ENCODE data around the gene CCDC97.

The CCDC97 gene

DNA sequence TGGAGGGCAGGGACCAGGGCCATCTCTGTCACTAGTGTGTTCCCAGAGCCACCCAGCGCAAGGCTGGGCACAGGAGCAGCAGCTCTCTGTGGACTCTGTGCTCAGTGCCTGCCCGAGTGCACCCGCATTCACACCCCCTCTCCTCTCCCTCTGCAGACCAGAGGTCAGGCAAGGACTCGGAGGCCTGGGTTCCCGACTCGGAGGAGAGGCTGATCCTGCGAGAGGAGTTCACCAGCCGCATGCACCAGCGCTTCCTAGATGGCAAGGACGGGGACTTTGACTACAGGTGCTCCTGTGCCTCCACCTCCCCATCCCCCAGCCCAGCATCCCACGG lies 10.2 kb downstream of the CCDC97 start:
- no peak for DNase-seq (ENCODE audit: low spot score)

GRCh38 chr19:41320568-41320967 lies 10.6 kb downstream of the CCDC97 start:
- no peak for DNase-seq (ENCODE audit: low spot score)

DNA sequence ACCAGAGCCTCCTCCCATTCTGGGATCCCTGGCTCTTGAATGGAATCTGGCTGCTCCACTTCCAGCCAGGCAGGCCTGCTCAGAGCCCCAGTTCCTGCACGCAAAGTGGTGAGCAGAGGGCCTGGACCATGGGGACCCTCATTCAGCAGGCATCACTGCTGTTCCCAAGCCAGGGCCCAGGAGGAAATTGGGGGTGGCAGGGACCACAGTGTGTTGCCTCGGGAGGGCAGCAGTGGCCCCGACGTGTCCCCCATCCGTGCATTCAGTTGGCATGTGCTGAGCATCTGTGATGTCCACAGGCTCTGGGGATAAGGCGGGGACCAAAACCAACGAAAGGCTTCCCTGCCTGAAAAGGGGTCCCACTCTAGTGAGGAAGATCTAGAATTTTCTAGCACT lies 11.2 kb downstream of the CCDC97 start:
- no peak for DNase-seq (ENCODE audit: low spot score)

DNA sequence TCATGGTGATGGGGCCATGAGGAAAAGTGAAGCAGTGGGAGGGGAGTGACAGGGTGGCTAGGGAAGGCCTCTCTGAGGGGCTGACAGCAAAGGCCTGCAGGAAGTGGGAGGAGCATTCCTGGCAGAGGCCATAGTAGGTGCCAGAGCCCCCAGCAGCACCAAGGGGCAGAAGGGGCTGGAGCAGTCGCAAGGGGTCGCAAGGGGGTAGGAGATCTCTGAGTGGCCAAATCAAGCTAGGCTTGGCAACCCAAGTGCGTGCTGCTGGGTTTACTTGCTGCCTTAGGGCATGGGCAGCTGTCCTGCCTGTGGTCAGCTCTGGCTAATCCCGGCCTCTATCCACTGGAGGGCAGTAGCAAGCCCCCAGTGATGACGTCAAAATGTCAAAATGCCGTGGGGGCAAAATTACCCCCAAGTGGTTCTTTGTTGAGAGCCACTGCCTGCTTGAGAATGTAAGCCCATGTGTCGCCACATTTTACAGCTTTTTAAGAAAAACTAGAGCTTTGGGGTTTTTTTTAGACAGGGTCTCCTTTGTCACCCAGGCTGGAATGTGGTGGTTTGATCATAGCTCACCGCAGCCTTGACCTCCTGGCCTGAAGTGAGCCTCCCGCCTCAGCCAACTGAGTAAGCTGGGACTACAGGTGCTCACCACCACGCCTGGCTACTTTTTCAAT lies 11.8 kb downstream of the CCDC97 start:
- no peak for DNase-seq (ENCODE audit: low spot score)

- DNase-seq (ENCODE audit: low spot score) = no peak
Measured at GRCh38 chr19:41322451-41322850, 12.5 kb downstream of the CCDC97 start.

DNA sequence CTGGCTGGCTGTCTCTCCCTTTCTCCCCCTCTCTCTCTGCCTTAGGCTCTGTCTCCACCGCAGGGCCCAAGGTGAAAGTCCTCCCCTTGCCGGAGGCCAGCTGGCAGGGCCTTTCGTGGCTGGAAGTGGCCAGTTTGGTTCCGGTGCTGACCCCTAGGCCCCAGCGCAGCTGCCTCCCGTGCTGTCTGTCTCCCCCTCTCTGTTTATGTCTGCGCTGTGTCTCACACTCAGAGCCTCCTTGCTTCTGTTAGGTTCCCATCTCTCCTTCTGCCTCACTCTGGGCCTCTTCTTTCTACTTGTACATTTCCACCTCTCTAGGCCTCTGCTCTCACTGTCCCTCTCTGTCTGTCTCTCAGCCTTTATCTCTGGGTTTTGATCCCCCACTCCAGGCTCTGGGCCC lies 13.1 kb downstream of the CCDC97 start:
- DNase-seq (ENCODE audit: low spot score) = no peak

DNA sequence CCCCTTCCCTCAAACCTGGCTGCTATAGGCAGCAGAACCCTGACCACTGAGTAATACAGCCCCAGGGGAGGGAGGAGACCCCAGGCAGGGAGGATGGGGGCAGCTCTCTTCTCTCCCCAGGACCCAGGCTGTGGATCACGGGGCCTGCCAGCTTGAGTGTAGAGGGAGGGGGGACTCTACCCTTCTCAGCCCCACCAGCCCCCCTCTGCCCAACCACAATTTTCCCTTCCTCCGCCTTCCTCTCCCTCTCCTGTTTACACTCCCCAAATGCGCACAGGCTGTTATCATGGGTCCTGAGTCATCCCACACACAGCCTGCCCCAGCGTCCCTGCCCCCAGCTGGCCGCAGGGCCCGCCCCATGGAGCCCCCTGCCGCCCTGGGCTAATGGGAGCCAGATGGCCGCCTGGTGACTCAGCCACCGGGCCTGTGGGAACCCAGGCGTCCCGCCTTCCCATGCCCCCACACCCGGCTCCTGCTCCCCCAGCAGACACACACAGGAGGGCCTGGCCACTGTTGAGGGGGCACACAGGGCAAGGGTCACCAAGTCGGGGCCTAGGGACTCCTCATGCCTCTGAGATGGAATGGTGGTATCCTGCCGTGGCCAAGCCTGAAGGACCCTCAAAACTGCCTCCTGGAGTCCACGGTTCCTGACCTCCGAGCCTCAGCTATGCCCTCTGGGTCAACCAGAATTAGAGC lies 13.6 kb downstream of the CCDC97 start:
- no peak for DNase-seq (ENCODE audit: low spot score)

DNA sequence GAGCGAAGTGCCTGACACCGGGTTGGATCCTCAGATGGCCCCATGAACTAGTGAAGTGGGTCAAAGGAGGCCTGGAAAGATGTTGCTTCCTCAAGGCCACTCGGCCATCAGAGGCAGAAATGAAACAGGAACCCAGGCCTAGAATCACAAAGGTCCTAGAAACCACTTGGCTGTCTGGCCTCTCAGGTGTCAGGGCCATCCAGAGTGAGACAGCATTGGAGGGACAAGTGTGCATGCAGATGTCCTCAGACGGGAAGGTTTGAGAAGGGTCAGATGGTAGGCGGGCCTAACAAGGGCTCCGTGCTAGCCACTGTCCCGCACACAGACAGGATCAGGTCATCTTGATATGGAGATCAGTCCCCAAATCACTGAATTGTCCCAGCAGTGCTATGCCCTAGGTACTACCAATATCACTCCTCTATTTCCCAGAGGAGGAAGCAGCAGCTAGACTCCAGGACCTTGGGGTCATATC lies 14.3 kb downstream of the CCDC97 start:
- no peak for DNase-seq (ENCODE audit: low spot score)

DNA sequence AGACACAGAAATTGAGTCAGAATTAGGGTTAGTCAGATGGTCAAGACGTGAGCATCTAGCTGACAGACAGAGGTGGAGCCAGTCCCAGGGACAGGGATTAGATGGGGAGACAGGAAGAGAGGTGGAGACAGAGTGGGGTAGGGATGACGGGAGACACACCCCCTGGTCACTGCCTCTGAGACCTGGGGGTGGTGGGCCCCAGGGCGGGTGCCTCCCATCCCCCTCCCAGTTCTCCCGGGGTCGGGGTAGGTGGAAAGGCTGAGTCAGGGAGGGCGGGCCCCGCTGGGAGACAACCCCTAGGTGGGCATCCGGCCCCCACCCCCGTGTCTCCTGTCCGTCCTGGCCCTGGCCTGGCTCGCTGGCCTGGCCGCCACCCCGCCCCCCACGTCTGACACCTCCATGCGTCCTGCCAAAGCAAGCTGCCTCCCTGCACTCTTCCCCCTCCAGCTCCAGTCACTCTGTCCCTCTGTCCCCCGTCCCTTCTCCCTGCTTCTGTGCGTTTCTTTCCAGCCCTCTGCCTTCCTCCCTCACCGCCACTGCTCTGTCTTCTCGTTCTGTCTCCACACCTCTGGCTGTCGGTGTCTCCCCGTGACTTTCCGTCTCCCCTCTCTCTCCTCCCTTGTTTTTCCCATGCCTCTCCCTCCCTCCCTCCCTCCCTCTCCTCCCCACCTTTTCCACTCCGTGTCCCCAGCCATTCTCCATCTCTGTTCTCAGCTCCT lies 15.1 kb downstream of the CCDC97 start:
- DNase-seq (ENCODE audit: low spot score) = no peak

DNA sequence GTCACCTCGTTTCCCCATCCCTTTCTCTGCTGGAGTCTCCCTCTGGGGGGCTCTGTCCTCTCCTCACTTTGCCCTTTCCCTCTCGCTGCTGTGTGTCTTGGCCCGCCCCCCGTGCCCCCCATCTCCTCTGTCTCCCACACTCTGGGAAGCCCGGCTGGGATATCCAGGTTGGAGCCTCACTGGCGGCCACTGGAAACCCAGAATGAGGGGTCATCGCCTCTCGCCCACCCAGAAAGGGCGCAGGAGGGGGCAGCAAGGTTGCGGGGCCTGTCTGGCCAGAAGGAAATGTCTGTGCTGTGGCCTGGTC lies 15.6 kb downstream of the CCDC97 start:
- DNase-seq (ENCODE audit: low spot score) = no peak

DNA sequence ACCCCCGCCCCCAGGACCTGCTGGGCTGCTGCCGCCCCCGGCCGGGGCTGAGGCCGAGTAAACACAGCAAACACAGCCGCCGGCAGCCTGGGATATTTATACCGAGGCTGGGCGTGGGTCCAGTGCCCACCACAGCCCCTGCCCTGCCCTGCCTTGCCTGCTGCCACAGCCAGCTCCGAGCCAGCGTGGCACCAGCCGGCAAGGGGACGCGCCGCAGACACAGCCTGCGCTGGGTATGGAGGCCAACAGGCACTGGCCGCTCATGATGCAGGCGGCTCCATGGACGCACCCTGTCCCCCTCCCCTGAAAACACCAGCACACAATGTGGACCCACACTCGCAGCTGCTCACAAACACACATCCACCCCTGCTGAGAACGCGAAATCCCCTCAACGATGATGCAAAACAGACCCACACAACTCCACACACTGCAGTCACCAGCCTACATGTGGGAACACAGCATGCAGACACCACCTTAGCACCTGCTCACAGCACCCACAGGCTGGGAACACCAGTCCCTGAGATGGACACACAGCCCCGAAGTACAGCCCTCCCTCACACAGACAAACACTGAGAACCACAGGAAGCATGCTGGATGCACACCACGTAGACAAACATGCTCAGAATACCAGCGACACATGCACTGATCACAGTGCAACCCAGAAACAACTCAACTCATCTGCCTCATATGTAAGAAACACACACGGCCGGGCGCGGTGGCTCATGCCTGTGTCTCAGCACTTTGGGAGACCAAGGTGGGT lies 16.2 kb downstream of the CCDC97 start:
- no peak for DNase-seq (ENCODE audit: low spot score)

- no peak for DNase-seq (ENCODE audit: low spot score)
Measured at GRCh38 chr19:41327076-41327575, 17.2 kb downstream of the CCDC97 start.

DNA sequence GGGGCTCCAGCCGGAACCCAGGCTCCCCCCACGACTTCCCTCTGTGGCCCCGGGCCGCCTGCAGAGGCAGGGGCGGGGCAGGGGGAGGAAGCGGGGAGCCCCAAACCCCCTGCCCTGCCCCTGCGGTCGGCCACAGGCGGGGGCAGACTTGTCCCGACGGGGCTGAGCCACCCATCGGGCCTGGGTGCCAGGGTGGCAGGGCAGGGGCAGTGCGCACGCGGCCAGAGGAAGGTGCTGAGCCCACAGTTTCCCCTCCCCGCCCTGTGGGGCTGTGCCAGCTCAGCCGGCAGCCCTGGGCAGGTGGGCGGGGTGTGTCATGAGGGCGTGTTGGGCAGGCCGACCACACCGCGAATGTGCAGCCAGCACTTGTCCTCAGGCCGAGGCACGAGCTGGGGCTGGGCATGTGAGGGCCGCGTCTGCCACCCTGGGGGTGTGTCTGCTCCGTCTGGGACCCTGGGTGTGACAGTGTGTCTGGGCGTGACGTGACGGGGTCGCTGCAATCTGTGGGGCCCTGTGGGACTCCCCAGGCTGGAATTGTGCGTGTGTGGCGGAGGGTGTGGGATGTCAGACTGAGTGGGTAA lies 17.7 kb downstream of the CCDC97 start:
- DNase-seq (ENCODE audit: low spot score) = peak; percentile 87

DNA sequence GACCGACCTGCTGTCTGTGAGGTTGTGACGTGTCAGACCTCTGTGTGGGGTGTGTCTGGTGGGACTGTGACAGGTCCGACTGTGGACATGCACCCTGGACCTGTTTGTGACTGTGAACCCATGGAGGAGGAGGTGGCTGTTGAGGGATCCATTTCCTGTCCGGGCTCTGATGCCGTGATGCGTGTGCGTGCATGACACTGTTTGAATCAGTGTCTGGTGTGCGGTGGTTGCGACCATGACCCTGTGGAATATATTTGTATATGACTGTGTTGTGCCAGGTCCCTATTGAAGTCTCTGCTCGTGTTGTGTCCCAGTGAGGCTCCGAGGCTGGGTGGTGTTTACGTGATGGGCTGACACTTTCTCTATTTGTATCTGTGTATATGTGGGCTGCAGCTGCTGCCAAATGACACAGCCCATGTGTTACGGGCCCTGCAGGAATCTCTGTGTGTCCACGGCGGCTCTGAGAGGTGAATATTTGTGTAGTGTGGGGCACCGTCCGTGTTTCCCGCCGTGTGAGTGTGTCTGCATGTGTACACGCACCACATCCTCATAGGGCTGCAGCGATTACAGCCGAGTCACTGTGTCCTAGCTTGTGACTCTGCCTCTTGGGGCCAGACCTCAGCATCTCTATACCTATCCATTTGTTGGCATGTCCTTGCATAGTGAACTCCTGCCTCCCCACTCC lies 18.3 kb downstream of the CCDC97 start:
- no peak for DNase-seq (ENCODE audit: low spot score)

DNA sequence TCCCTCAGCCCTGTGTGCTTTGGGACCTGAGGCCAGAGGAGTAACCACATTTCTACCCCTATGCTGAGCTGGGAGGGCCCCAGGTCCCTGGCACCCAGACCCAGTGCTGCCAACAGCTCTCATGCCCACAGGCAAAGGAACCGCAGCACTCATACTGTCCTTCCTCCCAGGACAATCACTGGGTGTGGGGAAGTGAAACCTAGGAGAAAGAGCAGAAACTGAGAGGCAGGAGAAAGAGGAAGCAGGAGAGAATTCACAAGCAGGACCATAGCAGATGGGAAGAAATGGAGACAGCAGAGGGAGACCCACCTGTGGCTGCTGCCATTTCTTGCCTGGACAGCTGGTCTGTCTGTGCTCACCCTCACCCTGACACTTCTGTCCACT lies 18.9 kb downstream of the CCDC97 start:
- DNase-seq (ENCODE audit: low spot score) = no peak

DNA sequence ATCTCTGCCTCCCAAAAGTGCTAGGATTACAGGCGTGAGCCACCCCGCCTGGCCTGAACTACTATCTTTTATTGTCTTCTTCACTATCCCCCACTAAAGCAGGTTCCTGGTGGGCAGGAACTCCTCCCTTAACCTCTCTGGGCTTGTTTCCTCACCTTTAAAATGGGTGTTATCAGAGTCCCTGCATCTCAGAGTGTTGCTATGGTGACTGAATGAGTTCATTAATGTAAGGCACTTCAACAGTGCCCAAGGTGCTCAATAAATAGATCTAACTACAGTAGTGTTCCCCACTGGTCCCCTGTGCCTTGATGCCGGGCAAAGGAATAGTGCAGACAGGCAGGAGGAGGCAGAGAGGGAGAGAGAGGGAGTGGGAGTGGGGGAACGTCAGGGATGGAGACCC lies 20.5 kb downstream of the CCDC97 start:
- no peak for DNase-seq (ENCODE audit: low spot score)

DNA sequence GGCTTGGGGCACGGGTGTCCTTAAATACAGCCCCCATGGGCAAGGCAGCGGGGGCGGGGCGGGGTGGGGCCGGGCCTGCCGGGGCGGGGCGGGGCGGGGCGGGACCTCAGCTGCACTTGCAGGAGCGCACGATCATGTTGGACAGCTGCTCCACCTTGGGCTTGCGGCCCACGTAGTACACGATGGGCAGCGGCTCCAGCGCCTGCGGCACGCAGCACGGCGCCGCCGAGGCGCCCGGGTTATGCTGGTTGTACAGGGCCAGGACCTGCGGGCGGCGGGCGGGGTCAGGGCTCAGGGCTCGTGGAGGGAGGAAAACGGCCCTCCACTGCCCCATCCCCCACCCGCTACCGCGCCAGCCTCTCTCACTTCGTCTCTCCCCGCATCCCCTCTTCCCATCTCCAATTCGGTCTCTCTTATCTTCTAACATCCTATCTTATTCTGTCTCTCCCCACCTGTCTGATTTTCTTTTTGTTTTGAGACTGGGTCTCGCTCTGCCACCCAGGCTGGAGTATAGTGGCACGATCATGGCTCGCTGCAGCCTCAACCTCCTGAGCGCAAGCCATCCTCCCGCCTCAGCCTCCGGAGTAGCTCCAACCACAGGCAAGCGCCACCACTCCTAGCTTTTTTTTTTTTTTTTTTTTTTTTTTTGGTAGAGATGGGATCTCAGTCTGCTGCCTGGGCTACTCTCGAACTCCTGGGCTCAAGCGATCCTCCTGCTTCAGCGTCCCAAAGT lies 21.1 kb downstream of the CCDC97 start:
- no peak for DNase-seq (ENCODE audit: low spot score)

GRCh38 chr19:41332000-41332399 lies 22.0 kb downstream of the CCDC97 start:
- DNase-seq (ENCODE audit: low spot score) = no peak

- DNase-seq (ENCODE audit: low spot score) = no peak
Measured at GRCh38 chr19:41332468-41332867, 22.5 kb downstream of the CCDC97 start.

GRCh38 chr19:41334793-41335192 lies 24.8 kb downstream of the CCDC97 start:
- no peak for DNase-seq (ENCODE audit: low spot score)

DNA sequence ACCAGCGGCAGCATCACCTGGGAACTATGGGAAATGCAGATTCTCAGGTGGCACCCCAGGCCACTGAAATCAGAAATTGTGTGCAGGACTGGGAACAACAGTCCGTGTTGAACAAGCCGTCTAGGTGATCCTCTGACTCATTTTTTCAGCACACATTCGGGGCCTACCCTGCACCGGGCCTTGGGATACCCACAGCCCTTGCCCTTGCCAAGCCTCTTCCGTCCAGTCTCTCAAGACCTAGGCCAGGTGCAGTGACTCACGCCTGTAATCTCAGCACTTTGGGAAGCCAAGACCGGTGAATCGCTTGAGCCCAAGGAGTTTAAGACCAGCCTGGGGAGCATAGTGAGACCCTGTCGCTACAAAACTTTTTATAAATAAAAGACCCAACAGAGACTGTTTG lies 25.5 kb downstream of the CCDC97 start:
- DNase-seq (ENCODE audit: low spot score) = no peak
